Measurements from ENCODE around the gene TEX29. TPM values are rescaled to one million over a fixed set of nuclear protein-coding genes. Genes with fewer than 3 reads are reported as not detected.

Gene TEX29
- total and polyA plus RNA-seq, 10 of the 15 experiments (the other 5 are each of a cell fraction or from before 2014, with no cell fraction given) = 0.14 to 0.30 (median 0.22) TPM; not detected in 7

DNA sequence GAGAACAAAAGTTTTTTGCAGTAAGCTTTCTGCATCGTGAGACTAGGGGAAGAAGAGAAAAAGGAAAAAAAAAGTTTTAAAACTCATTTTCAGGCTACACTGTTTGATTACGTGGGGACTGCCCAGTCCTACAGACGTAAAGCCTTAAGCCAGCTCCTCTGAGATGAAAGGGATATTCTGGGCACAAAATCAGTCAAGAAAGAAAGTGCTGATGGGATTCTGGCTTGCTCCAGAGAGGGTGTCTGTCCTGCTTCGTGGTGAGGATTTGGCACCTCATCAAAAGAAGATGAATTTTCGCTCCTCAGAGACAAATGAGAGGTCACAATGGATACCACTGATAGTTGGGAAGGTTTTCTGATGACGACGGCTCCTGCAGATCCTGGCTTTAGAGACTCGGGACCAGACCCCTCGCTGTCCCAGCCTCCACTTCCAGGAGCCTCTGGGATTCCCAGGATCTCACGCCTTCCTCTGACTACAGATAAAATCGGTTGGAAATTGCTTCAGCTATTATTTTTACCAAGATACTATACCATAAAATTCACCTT lies 9.7 kb downstream of the TEX29 start:
- ATAC-seq (no peak), FAIRE-seq (no peak), DNase-seq (ENCODE audit: low read depth, low spot score) (no peak)
- Histone ChIP-seq H3K4me1 (ENCODE audit: control insufficient read depth, insufficient read depth, low read length) (no peaks in the 10 kb centered on the region), H3K4me3 (no peak overlapping the region), H3K36me3 (ENCODE audit: control insufficient read depth in 2 of 2, insufficient read depth in 2 of 2, low read length in 1 of 2) (no peaks in the 10 kb centered on the region), H3K9ac (ENCODE audit: control insufficient read depth, insufficient read depth, low read length) (no peak overlapping the region), H3K79me2 (ENCODE audit: control insufficient read depth, insufficient read depth, low read length) (no peaks in the 10 kb centered on the region), H3K4me2 (ENCODE audit: control insufficient read depth, insufficient read depth) (no peak overlapping the region), H3K9me3 (replicated peaks; ENCODE audit: control insufficient read depth, insufficient read depth, low read length) (no peaks in the 10 kb centered on the region; the same call in 2 of the 3 replicates), H4K20me1 (ENCODE audit: control insufficient read depth, insufficient read depth) (no peaks in the 10 kb centered on the region), H2AFZ (ENCODE audit: control insufficient read depth, low read depth, low read length) (no peak overlapping the region), H3K27ac (ENCODE audit: control insufficient read depth, insufficient read depth) (no peak overlapping the region), H3K27me3 (replicated peaks in 1 of 2; ENCODE audit: control insufficient read depth in 2 of 2, insufficient read depth in 2 of 2, low read length in 1 of 2) (no peaks in the 10 kb centered on the region)
- ChIA-PET RAD21 (ENCODE audit: unreplicated experiment) (no interaction called here), POLR2A (interaction anchor here (0.6 kb wide), 1 partner anchor 413 kb away, joined by 3 read pairs; no protein-coding TSS in a partner anchor), CTCF (no interaction called here), SMC1A (ENCODE audit: uncharacterized antibody, unreplicated experiment) (no interaction called here)
- TF ChIP-seq ZNF384 (IDR thresholded peaks at IDR 0.05; ENCODE audit: borderline replicate concordance, low read depth, low read length) (no peak), EGR1 (IDR thresholded peaks at IDR 0.05; ENCODE audit: borderline replicate concordance in 1 of 2, low read depth in 2 of 2, low read length in 2 of 2) (no peak), FOS (IDR thresholded peaks at IDR 0.05; ENCODE audit: borderline replicate concordance, extremely low read depth, insufficient read length) (no peak), POLR2AphosphoS2 (IDR thresholded peaks at IDR 0.05; ENCODE audit: low read depth, low read length) (no peak)
- intact Hi-C loops (cut with micrococcal nuclease; ENCODE audit: unreplicated experiment) (no loop called here), in situ Hi-C loops (cut with MboI) (no loop called here)
- no TSS peak for BruUV-seq (replicated peaks)
- WGBS (ENCODE audit: insufficient coverage, insufficient replicate concordance, low lambda C conversion rate, missing lambda C conversion rate) = 47% methylated on average over 11 of the region's 11 CpGs

- Histone ChIP-seq H3K4me3 (no peak overlapping the region), H3K27me3 (replicated peaks in 1 of 2; ENCODE audit: control insufficient read depth in 2 of 2, insufficient read depth in 2 of 2, low read length in 1 of 2) (no peaks in the 10 kb centered on the region), H3K79me2 (ENCODE audit: control insufficient read depth, insufficient read depth, low read length) (no peaks in the 10 kb centered on the region), H4K20me1 (ENCODE audit: control insufficient read depth, insufficient read depth) (no peaks in the 10 kb centered on the region), H3K36me3 (ENCODE audit: control insufficient read depth in 2 of 2, insufficient read depth in 2 of 2, low read length in 1 of 2) (no peaks in the 10 kb centered on the region), H3K4me2 (ENCODE audit: control insufficient read depth, insufficient read depth) (no peak overlapping the region), H3K9ac (ENCODE audit: control insufficient read depth, insufficient read depth, low read length) (no peak overlapping the region), H2AFZ (ENCODE audit: control insufficient read depth, low read depth, low read length) (no peak overlapping the region), H3K27ac (ENCODE audit: control insufficient read depth, insufficient read depth) (no peak overlapping the region), H3K9me3 (replicated peaks; ENCODE audit: control insufficient read depth, insufficient read depth, low read length) (no peaks in the 10 kb centered on the region; the same call in 2 of the 3 replicates), H3K4me1 (ENCODE audit: control insufficient read depth, insufficient read depth, low read length) (no peaks in the 10 kb centered on the region)
- POLR2A ChIA-PET = no interaction called here
- CTCF ChIA-PET = no interaction called here
- FAIRE-seq = no peak
- intact Hi-C loops (cut with micrococcal nuclease; ENCODE audit: unreplicated experiment) = no loop called here
- WGBS (ENCODE audit: insufficient coverage, insufficient replicate concordance, low lambda C conversion rate, missing lambda C conversion rate) = 28% methylated on average over 5 of the region's 5 CpGs
- in situ Hi-C loops (cut with MboI) = loop anchor here (5.0 kb wide), 1 partner anchor 48 kb away; no protein-coding TSS in a partner anchor
- no peak for DNase-seq (ENCODE audit: low read depth, low spot score)
- RAD21 ChIA-PET (ENCODE audit: unreplicated experiment) = no interaction called here
- no peak for ATAC-seq
- no TSS peak for BruUV-seq (replicated peaks)
- SMC1A ChIA-PET (ENCODE audit: uncharacterized antibody, unreplicated experiment) = no interaction called here
- TF ChIP-seq NFYB (IDR thresholded peaks at IDR 0.05; ENCODE audit: insufficient read depth, low read depth, low read length) = no peak
- TF ChIP-seq RCOR1 (conservative IDR thresholded peaks at IDR 0.05; ENCODE audit: low read depth, low read length) = no peak
- TF ChIP-seq MEF2B (IDR thresholded peaks at IDR 0.05; ENCODE audit: partially characterized antibody, poor library complexity, severe bottlenecking) = no peak
- TF ChIP-seq STAT1 (conservative IDR thresholded peaks at IDR 0.05) = no peak
- TF ChIP-seq MXI1 (IDR thresholded peaks at IDR 0.05; ENCODE audit: low read depth, low read length) = no peak
- no peak for TF ChIP-seq MTA2 (IDR thresholded peaks at IDR 0.05; ENCODE audit: low read depth)
- no peak for TF ChIP-seq WRNIP1 (IDR thresholded peaks at IDR 0.05; ENCODE audit: borderline replicate concordance, low read depth, low read length)
- TF ChIP-seq DPF2 (IDR thresholded peaks at IDR 0.05) = no peak
- TF ChIP-seq TBL1XR1 (IDR thresholded peaks at IDR 0.05; ENCODE audit: low read depth, low read length) = no peak
- no peak for TF ChIP-seq NR2C2 (IDR thresholded peaks at IDR 0.05; ENCODE audit: borderline replicate concordance, control insufficient read depth, insufficient read length, low read depth)
- no peak for TF ChIP-seq SUPT20H (IDR thresholded peaks at IDR 0.05; ENCODE audit: borderline replicate concordance, control insufficient read depth, low read depth, low read length)
- TF ChIP-seq NRF1 (conservative IDR thresholded peaks at IDR 0.05; ENCODE audit: low read depth, low read length) = no peak
- TF ChIP-seq POLR2AphosphoS2 (IDR thresholded peaks at IDR 0.05; ENCODE audit: low read depth, low read length) = no peak
- TF ChIP-seq CBX5 (IDR thresholded peaks at IDR 0.05; ENCODE audit: low read depth) = no peak
- no peak for TF ChIP-seq IKZF2 (IDR thresholded peaks at IDR 0.05)
Observed at GRCh38 chr13:111335298-111335697, 14.9 kb downstream of the TEX29 start.

Measured in GM12878 (cell line).